Measurements from ENCODE around the gene TIFAB.

The TIFAB gene

GRCh38 chr5:135398160-135398854 lies 53.8 kb downstream of the TIFAB start:
- peak overlapping the region; percentile 84 for H3K4me3 ChIP-seq (ENCODE audit: low read depth, low read length)
- TF ChIP-seq CTCF (IDR thresholded peaks at IDR 0.05; ENCODE audit: low read depth, low read length): no peak
